Panc1 (cell line): ENCODE measurements around the gene CLSTN2. TPM values are rescaled to one million over a fixed set of nuclear protein-coding genes. Genes with fewer than 3 reads are reported as not detected.

ENCODE experiments used
- ATAC-seq: fragments of 200-7000 bp; cut with Tn5 transposase; 2 replicates; pipeline ENCODE4 v1.9.1; 2020; ENCODE audit warnings: mild to moderate bottlenecking, moderate library complexity
- BruUV-seq: library from RNA; stranded (reverse); fragments of 400-500 nt; replicated peaks from 2 replicates; lab custom pipeline; 2021; lab: Mats Ljungman, UMichigan
- CTCF ChIA-PET: fragments of 300-600 bp; sonication (Branson Sonifier 250); formaldehyde crosslinking; loops from one replicate; lab custom pipeline; 2022; ENCODE audit warnings: antibody characterized with exemption; lab: Charles Lee
- POLR2A ChIA-PET: fragments of 300-600 bp; sonication (Branson Sonifier 250); formaldehyde crosslinking; loops from one replicate; lab custom pipeline; 2022; ENCODE audit warnings: antibody characterized with exemption; lab: Charles Lee
- DNase-seq: peaks from one replicate; pipeline ENCODE4 v3.0.0-alpha.2; 2010; ENCODE audit warnings: low read depth, low spot score
- H3K27ac ChIP-seq: 2 replicates; pipeline ENCODE4 v1.5.1; 2011; ENCODE audit warnings: mild to moderate bottlenecking, low read length, inconsistent platforms
- H3K27me3 ChIP-seq: fragments of 200-500 bp; sonication (Bioruptor generic); 2 replicates; pipeline ENCODE4 v1.6.0; 2014; ENCODE audit warnings: low read length, inconsistent platforms; ENCODE audit not compliant: control insufficient read depth, insufficient read depth
- H3K36me3 ChIP-seq: fragments of 200-500 bp; sonication (Bioruptor generic); 2 replicates; pipeline ENCODE4 v1.5.1; 2014; ENCODE audit warnings: inconsistent platforms, mild to moderate bottlenecking, low read length, moderate library complexity; ENCODE audit not compliant: control insufficient read depth, insufficient read depth
- H3K4me1 ChIP-seq: 2 replicates; pipeline ENCODE4 v1.5.1; 2011; ENCODE audit warnings: inconsistent platforms, mild to moderate bottlenecking, low read length, moderate library complexity; ENCODE audit not compliant: control insufficient read depth, insufficient read depth
- H3K4me3 ChIP-seq, 2 experiments: 2 replicates each; pipeline ENCODE4 v1.5.1; 2011 to 2012; ENCODE audit warnings: low read depth in 2 of 2, low read length in 2 of 2, mild to moderate bottlenecking in 2 of 2, inconsistent platforms in 1 of 2, moderate library complexity in 1 of 2
- H3K9me3 ChIP-seq: fragments of 200-500 bp; sonication (Bioruptor generic); 2 replicates; pipeline ENCODE4 v1.5.1; 2014; ENCODE audit warnings: low read depth, mild to moderate bottlenecking, inconsistent platforms, low read length, moderate library complexity; ENCODE audit not compliant: control insufficient read depth, insufficient read depth
- CTCF ChIP-seq: fragments of 450-650 bp; IDR thresholded peaks from 2 replicates; pipeline ENCODE4 v1.5.1; 2017; ENCODE audit warnings: mild to moderate bottlenecking
- POLR2AphosphoS5 ChIP-seq: IDR thresholded peaks from 2 replicates; pipeline ENCODE4 v1.6.1; 2012; ENCODE audit warnings: mild to moderate bottlenecking, low read depth, low read length, moderate library complexity
- REST ChIP-seq, 2 experiments: IDR thresholded peaks; 2 replicates each; pipeline ENCODE4 v1.6.1; 2011 to 2012; ENCODE audit warnings: low read depth in 2 of 2, control low read depth in 1 of 2, low read length in 1 of 2, mild to moderate bottlenecking in 1 of 2, moderate library complexity in 1 of 2; ENCODE audit not compliant: insufficient read depth in 1 of 2
- SIN3A ChIP-seq: IDR thresholded peaks from 2 replicates; pipeline ENCODE4 v1.6.1; 2012; ENCODE audit warnings: low read depth, mild to moderate bottlenecking, low read length, moderate library complexity, borderline replicate concordance; ENCODE audit not compliant: insufficient read depth
- TCF7L2 ChIP-seq: IDR thresholded peaks from 2 replicates; pipeline ENCODE4 v1.6.1; 2011; ENCODE audit warnings: mild to moderate bottlenecking, low read depth, low read length, inconsistent platforms
- in situ Hi-C: cut with HindIII; loops from 2 replicates; pipeline ENCODE4 v1.10.0; 2016; ENCODE audit warnings: low sequenced_read_pairs, low pct_unique_long_range_greater_than_20kb
- intact Hi-C: fragments of 100-400 bp; cut with micrococcal nuclease; formaldehyde crosslinking; loops from one replicate; pipeline ENCODE4 v1.10.0; 2022; ENCODE audit not compliant: unreplicated experiment
- total RNA-seq: library from RNA; stranded (reverse); gene quantifications from one replicate; pipeline ENCODE4 v1.2.1, GENCODE V29; 2021; ENCODE audit not compliant: unreplicated experiment

The CLSTN2 gene
- total RNA-seq, 1 experiment from 2014 or later = 0.03 TPM

GRCh38 chr3:140470211-140470610, 535.2 kb downstream of the CLSTN2 start:
- in situ Hi-C loops (no loop called here), intact Hi-C loops (no loop called here)
- TF ChIP-seq POLR2AphosphoS5 (no peak), SIN3A (no peak), REST (IDR thresholded peaks at IDR 0.05; ENCODE audit: insufficient read depth in 1 of 2, low read depth in 2 of 2, low read length in 1 of 2) (no peak), CTCF (no peak), TCF7L2 (no peak)
- no peaks in the 10 kb centered on the region for H3K27me3 ChIP-seq
- H3K9me3 ChIP-seq = no peaks in the 10 kb centered on the region
- no TSS peak for BruUV-seq
- ChIA-PET POLR2A (no interaction called here), CTCF (no interaction called here)
- DNase-seq (no peak), ATAC-seq (no peak)
- H3K36me3 ChIP-seq = no peaks in the 10 kb centered on the region
- no peak overlapping the region for H3K4me3 ChIP-seq
- H3K27ac ChIP-seq = no peak overlapping the region
- H3K4me1 ChIP-seq = no peaks in the 10 kb centered on the region

- intact Hi-C loops (no loop called here), in situ Hi-C loops (no loop called here)
- ATAC-seq (no peak), DNase-seq (no peak)
- H3K36me3 ChIP-seq = no peaks in the 10 kb centered on the region
- H3K9me3 ChIP-seq = no peaks in the 10 kb centered on the region
- no peaks in the 10 kb centered on the region for H3K27me3 ChIP-seq
- ChIA-PET POLR2A (no interaction called here), CTCF (no interaction called here)
- no peak overlapping the region for H3K4me3 ChIP-seq
- BruUV-seq = no TSS peak
- no peaks in the 10 kb centered on the region for H3K4me1 ChIP-seq
- no peak overlapping the region for H3K27ac ChIP-seq
- no peak for TF ChIP-seq POLR2AphosphoS5
- no peak for TF ChIP-seq CTCF
- TF ChIP-seq TCF7L2 = no peak
- TF ChIP-seq SIN3A = no peak
- TF ChIP-seq REST (IDR thresholded peaks at IDR 0.05; ENCODE audit: insufficient read depth in 1 of 2, low read depth in 2 of 2, low read length in 1 of 2) = no peak
Observed at GRCh38 chr3:140470962-140471361, 536.0 kb downstream of the CLSTN2 start.
